B cell (primary cell): ENCODE data around the gene ARHGEF37.

Experiments
- EZH2 ChIP-seq: IDR thresholded peaks from 2 replicates; pipeline ENCODE4 v1.6.1; 2012; ENCODE audit warnings: borderline replicate concordance, low read depth, mild to moderate bottlenecking, moderate library complexity, low read length; ENCODE audit not compliant: insufficient read depth, poor library complexity, severe bottlenecking
- TF ChIP-seq, protein P1 (sequence below): fragments of 200-600 bp; IDR thresholded peaks from one replicate; pipeline ENCODE4 v1.8.0; 2022; ENCODE audit warnings: antibody characterized with exemption, mild to moderate bottlenecking

DNA sequence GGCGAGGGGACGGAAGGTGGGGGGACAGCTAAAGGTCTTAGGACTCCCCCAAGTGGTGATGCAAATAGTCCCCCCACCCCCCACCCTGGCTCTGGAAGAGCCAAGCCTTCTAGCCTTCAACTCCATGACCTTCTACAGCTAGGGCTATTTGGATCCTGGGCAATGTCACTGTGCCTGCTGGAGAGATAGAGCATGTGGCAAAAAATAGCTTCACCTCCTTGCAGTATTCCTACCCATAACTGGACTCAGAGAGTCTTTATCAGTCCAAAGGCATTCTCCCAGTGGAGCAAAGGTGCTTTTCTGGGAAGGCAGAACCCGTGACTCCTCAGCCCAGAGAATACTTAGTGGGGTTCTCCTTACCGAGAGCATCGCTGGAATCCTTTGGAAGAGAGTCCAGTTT, 100.0 kb downstream of the ARHGEF37 start:
- TF ChIP-seq EZH2, result no peak
- TF ChIP-seq, protein P1, sequence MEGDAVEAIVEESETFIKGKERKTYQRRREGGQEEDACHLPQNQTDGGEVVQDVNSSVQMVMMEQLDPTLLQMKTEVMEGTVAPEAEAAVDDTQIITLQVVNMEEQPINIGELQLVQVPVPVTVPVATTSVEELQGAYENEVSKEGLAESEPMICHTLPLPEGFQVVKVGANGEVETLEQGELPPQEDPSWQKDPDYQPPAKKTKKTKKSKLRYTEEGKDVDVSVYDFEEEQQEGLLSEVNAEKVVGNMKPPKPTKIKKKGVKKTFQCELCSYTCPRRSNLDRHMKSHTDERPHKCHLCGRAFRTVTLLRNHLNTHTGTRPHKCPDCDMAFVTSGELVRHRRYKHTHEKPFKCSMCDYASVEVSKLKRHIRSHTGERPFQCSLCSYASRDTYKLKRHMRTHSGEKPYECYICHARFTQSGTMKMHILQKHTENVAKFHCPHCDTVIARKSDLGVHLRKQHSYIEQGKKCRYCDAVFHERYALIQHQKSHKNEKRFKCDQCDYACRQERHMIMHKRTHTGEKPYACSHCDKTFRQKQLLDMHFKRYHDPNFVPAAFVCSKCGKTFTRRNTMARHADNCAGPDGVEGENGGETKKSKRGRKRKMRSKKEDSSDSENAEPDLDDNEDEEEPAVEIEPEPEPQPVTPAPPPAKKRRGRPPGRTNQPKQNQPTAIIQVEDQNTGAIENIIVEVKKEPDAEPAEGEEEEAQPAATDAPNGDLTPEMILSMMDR, result no peak
